K562 (cell line): ENCODE measurements around the gene VAC14. TPM values are rescaled to one million over a fixed set of nuclear protein-coding genes. Genes with fewer than 3 reads are reported as not detected.

Source experiments
- ATAC-seq: fragments of 200-7000 bp; cut with Tn5 transposase; 3 replicates; pipeline ENCODE4 v1.9.1; 2020; ENCODE audit warnings: moderate library complexity
- BruUV-seq: library from RNA; stranded (reverse); fragments of 400-500 nt; replicated peaks from 2 replicates; lab custom pipeline; 2021; lab: Mats Ljungman, UMichigan
- CTCF ChIA-PET: fragments of 300-600 bp; formaldehyde crosslinking; extraction: SDS; loops from one replicate; lab custom pipeline; 2021; ENCODE audit warnings: low intra/inter-chr PET ratio; lab: Yijun Ruan, JAX
- POLR2A ChIA-PET: fragments of 300-600, 350-650 bp; sonication (Branson Sonifier 250); formaldehyde crosslinking; extraction: SDS; loops from one replicate; lab custom pipeline; 2021; ENCODE audit warnings: antibody characterized with exemption, inconsistent platforms; lab: Yijun Ruan, JAX
- DNase-seq, 4 experiments: peaks; one replicate each; pipeline versions ENCODE4 v3.0.0 to v3.0.0-alpha.2; 2011 to 2018; ENCODE audit warnings: low spot score in 3 of 4, mixed read lengths in 3 of 4; ENCODE audit errors: extremely low read depth in 1 of 4
- FAIRE-seq: peaks from 2 replicates; lab custom pipeline; 2011; peaks lifted over from hg19 to GRCh38; lab: Jason Lieb, UNC
- H2AFZ ChIP-seq: 2 replicates; pipeline ENCODE4 v1.6.0; 2011; ENCODE audit warnings: low read depth, low read length, control low read depth, inconsistent platforms
- H3K27ac ChIP-seq: fragments of 200-600 bp; 3 replicates; pipeline ENCODE4 v1.8.0; 2011; ENCODE audit warnings: low read depth, mild to moderate bottlenecking, control low read depth, inconsistent platforms, low read length, moderate library complexity, mixed read lengths; ENCODE audit errors: extremely low read depth
- H3K27me3 ChIP-seq, 2 experiments: fragments of 300-600 bp in 1 of 2; 2 replicates in 1 of 2; 3 replicates in 1 of 2; pipeline versions ENCODE4 v1.6.0 to v1.8.0; 2011; ENCODE audit warnings: inconsistent platforms in 2 of 2, low read length in 2 of 2, mild to moderate bottlenecking in 1 of 2, mixed read lengths in 1 of 2, moderate library complexity in 1 of 2; ENCODE audit not compliant: control insufficient read depth in 2 of 2, insufficient read depth in 2 of 2
- H3K36me3 ChIP-seq: fragments of 300-600 bp; 3 replicates; pipeline ENCODE4 v1.8.0; 2011; ENCODE audit warnings: mild to moderate bottlenecking, low read length, inconsistent platforms; ENCODE audit not compliant: control insufficient read depth, insufficient read depth
- H3K4me1 ChIP-seq, 2 experiments: fragments of 200-600 bp in 1 of 2; replicated peaks in 1 of 2; 2 replicates in 1 of 2; 3 replicates in 1 of 2; pipeline versions ENCODE4 v1.5.1 to v1.8.0; 2011; ENCODE audit warnings: inconsistent platforms in 2 of 2, low read length in 2 of 2, mild to moderate bottlenecking in 1 of 2, mixed read lengths in 1 of 2, moderate library complexity in 1 of 2; ENCODE audit not compliant: control insufficient read depth in 2 of 2, insufficient read depth in 2 of 2
- H3K4me2 ChIP-seq: 2 replicates; pipeline ENCODE4 v1.6.1; 2011; ENCODE audit warnings: low read length, control low read depth, inconsistent platforms, mixed read lengths; ENCODE audit not compliant: insufficient read depth
- H3K4me3 ChIP-seq: fragments of 200-600 bp; sonication (generic), shearing (Covaris generic); 2 replicates; pipeline ENCODE4 v1.5.1; 2016; ENCODE audit warnings: control low read depth, inconsistent platforms
- H3K79me2 ChIP-seq: fragments of 200-600 bp; 3 replicates; pipeline ENCODE4 v1.8.0; 2011; ENCODE audit warnings: low read length, inconsistent platforms; ENCODE audit not compliant: control insufficient read depth, insufficient read depth
- H3K9ac ChIP-seq, 2 experiments: 2 replicates each; pipeline versions ENCODE4 v1.6.0 to v1.6.1; 2011; ENCODE audit warnings: low read depth in 2 of 2, low read length in 2 of 2, control low read depth in 1 of 2, inconsistent platforms in 1 of 2, mild to moderate bottlenecking in 1 of 2, mixed read lengths in 1 of 2; ENCODE audit not compliant: insufficient read depth in 1 of 2
- H3K9me1 ChIP-seq: one replicate; pipeline ENCODE4 v1.6.0; 2011; ENCODE audit warnings: inconsistent platforms, mild to moderate bottlenecking, low read length, moderate library complexity; ENCODE audit not compliant: control insufficient read depth, insufficient read depth
- H3K9me3 ChIP-seq: replicated peaks from 2 replicates; pipeline ENCODE4 v1.5.1; 2011; ENCODE audit warnings: low read depth, low read length, inconsistent platforms; ENCODE audit not compliant: control insufficient read depth, insufficient read depth
- H4K20me1 ChIP-seq: replicated peaks from 2 replicates; pipeline ENCODE4 v1.6.1; 2011; ENCODE audit warnings: low read length, inconsistent platforms, mixed read lengths; ENCODE audit not compliant: control insufficient read depth, insufficient read depth
- FOXM1 ChIP-seq, 2 experiments: fragments of 450-650 bp in 1 of 2; sonication (generic) in 1 of 2; formaldehyde crosslinking in 1 of 2; IDR thresholded peaks; 2 replicates each; pipeline versions ENCODE4 v1.6.1 to v1.9.0; 2017 to 2022; ENCODE audit warnings: low read depth in 2 of 2, mild to moderate bottlenecking in 2 of 2, missing genetic modification reagents in 1 of 2, moderate library complexity in 1 of 2
- HDAC8 ChIP-seq: fragments of 450-650 bp; IDR thresholded peaks from 2 replicates; pipeline ENCODE4 v1.6.1; 2016; ENCODE audit warnings: mild to moderate bottlenecking, missing genetic modification characterization, moderate library complexity, missing compliant biosample characterization
- POLR2A ChIP-seq: fragments of 450-650 bp; conservative IDR thresholded peaks from 2 replicates; pipeline ENCODE4 v1.6.1; 2016
- PRPF4 ChIP-seq: fragments of 200-400 bp; formaldehyde crosslinking; IDR thresholded peaks from one replicate; pipeline ENCODE4 v1.6.1; 2017; ENCODE audit warnings: low read length, low read depth, mild to moderate bottlenecking; ENCODE audit not compliant: insufficient read depth, poor library complexity, severe bottlenecking
- RAD21 ChIP-seq, 2 experiments: fragments of 250-450 bp in 1 of 2; fragments of 450-650 bp in 1 of 2; sonication (Bioruptor Pico) in 1 of 2; formaldehyde crosslinking in 1 of 2; IDR thresholded peaks in 1 of 2; conservative IDR thresholded peaks in 1 of 2; 2 replicates each; pipeline versions ENCODE4 v1.4.0 to v1.8.0; 2020 to 2022; ENCODE audit warnings: mild to moderate bottlenecking in 2 of 2, moderate library complexity in 1 of 2
- SMC3 ChIP-seq: conservative IDR thresholded peaks from 2 replicates; pipeline ENCODE4 v1.6.1; 2011; ENCODE audit warnings: low read depth, low read length, improper control_type of control experiment; ENCODE audit not compliant: insufficient read depth
- TEAD1 ChIP-seq, 2 experiments: fragments of 450-650 bp in 1 of 2; sonication (generic) in 1 of 2; formaldehyde crosslinking; IDR thresholded peaks; 2 replicates each; pipeline versions ENCODE4 v1.4.0 to v1.8.0; 2020 to 2022; ENCODE audit warnings: mild to moderate bottlenecking in 2 of 2, missing genetic modification reagents in 1 of 2
- ZFX ChIP-seq: sonication (generic); formaldehyde crosslinking; IDR thresholded peaks from 2 replicates; pipeline ENCODE4 v1.8.0; 2022; ENCODE audit warnings: mild to moderate bottlenecking, missing genetic modification reagents, moderate library complexity
- ZKSCAN1 ChIP-seq: fragments of 150-350 bp; IDR thresholded peaks from 2 replicates; pipeline ENCODE4 v1.6.1; 2016; ENCODE audit warnings: low read depth, low read length
- ZNF23 ChIP-seq: fragments of 250-450 bp; sonication (Bioruptor Pico); IDR thresholded peaks from 2 replicates; pipeline ENCODE4 v1.4.0; 2020; ENCODE audit warnings: mild to moderate bottlenecking
- WGBS: fragments of 100-300 bp; shearing (Covaris generic); methylation state at CpG from one replicate; pipeline ENCODE4 v1.1.6; 2016; ENCODE audit warnings: low coverage, mixed read lengths; ENCODE audit not compliant: insufficient coverage; ENCODE audit errors: missing lambda C conversion rate; 5-methylcytosine and 5-hydroxymethylcytosine counted together
- in situ Hi-C: fragments of 300-500 bp; cut with MboI; formaldehyde crosslinking; loops from 4 replicates; pipeline ENCODE4 v1.15.0; 2018; ENCODE audit warnings: inconsistent platforms, mixed read lengths
- intact Hi-C: fragments of 100-400 bp; cut with micrococcal nuclease; formaldehyde crosslinking; loops from 2 replicates; pipeline ENCODE4 v1.14.2; 2022
- polyA plus RNA-seq, 8 experiments: library from polyadenylated mRNA; depleted of rRNA in 4 of 8; stranded (reverse) in 5 of 8; unstranded in 3 of 8; fragments of >200 nt; fragmentation: Nextera tagmentation in 2 of 8; fragmentation: Illumina TruSeq in 1 of 8; extraction: Ambion mirVana in 2 of 8; extraction: Trizol in 1 of 8; gene quantifications; 2 replicates each; pipeline versions ENCODE4 v1.2.1 to v1.2.3, GENCODE V29; 2011 to 2014; ENCODE audit warnings: inconsistent platforms in 1 of 8, missing spikeins in 1 of 8
- total RNA-seq, 7 experiments: library from RNA; depleted of rRNA in 6 of 7; stranded (reverse); fragments of >200 nt in 6 of 7; fragmentation: Illumina TruSeq in 2 of 7; extraction: Trizol in 2 of 7; gene quantifications; 2 replicates each; pipeline versions ENCODE4 v1.2.1 to v1.2.3, GENCODE V29; 2011 to 2021; ENCODE audit warnings: low replicate concordance in 1 of 7
- TF ChIP-seq, protein P1 (sequence below): fragments of 250-450 bp; sonication (Bioruptor Pico); IDR thresholded peaks from 2 replicates; pipeline ENCODE4 v1.4.0; 2020
- TF ChIP-seq, protein P2 (sequence below): fragments of 250-450 bp; sonication (Bioruptor Pico); IDR thresholded peaks from 2 replicates; pipeline ENCODE4 v1.5.0; 2020; ENCODE audit warnings: mild to moderate bottlenecking, borderline replicate concordance
- TF ChIP-seq, protein P3 (sequence below): sonication (generic); formaldehyde crosslinking; IDR thresholded peaks from 2 replicates; pipeline ENCODE4 v1.9.0; 2022; ENCODE audit warnings: mild to moderate bottlenecking, missing genetic modification reagents
- TF ChIP-seq, protein P4 (sequence below), 2 experiments: IDR thresholded peaks in 1 of 2; conservative IDR thresholded peaks in 1 of 2; 2 replicates each; pipeline ENCODE4 v1.6.1; 2016; ENCODE audit warnings: low read depth in 2 of 2, mild to moderate bottlenecking in 1 of 2, missing compliant biosample characterization in 1 of 2, missing genetic modification characterization in 1 of 2, moderate library complexity in 1 of 2

Gene VAC14
- total and polyA plus RNA-seq, 9 of the 15 experiments (the other 6 are each of a cell fraction or from before 2014, with no cell fraction given), result 1.3 to 41.6 (median 26.6) TPM

DNA sequence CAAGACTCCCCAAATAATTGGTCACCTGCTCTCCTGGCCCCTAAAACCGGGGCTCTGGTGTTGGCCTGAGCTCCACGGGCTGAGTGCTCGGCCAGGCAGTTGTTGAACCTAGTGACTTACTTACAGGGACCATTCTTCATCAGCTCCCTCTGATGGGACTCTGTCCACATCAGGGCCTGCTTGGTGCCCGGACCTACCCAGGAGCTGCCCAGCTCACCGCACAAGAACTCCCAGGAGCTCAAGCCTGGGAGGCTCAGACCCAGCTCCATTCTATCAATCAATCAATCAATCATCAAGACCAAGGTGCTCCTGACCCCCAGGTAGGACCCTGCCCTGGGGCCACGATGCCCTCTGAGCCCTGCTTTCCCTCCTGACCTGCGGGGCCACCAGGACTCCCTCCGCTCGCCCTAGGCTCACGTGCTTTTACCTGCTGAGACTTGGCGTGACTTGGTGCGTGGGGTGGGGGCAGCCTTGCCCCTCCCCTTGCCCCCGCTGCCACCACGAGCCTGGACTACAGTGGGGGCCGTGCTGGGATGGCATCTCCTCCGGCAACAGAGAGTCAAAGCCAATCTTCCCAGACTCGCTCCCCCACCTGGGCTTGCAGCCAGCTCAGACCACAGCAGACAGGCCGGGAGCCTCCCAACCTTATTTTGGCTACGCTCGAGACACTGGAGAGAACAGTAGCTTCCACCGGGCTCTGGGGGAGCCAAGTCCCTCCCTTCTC, 138.9 kb downstream of the VAC14 start:
- no peak overlapping the region for H2AFZ ChIP-seq
- in situ Hi-C loops, result no loop called here
- ChIA-PET POLR2A (interaction anchor here (0.6 to 0.9 kb wide), 3 partner anchors 13 to 52 kb away, joined by 3 read pairs; partner anchors contain the start of gene IL34), CTCF (no interaction called here)
- DNase-seq (no peak), FAIRE-seq (no peak), ATAC-seq (peak; percentile 15)
- H3K4me1 ChIP-seq, result peaks cover 0 to 38% of the 10 kb centered on the region in 2 experiments; a peak in 2 of 5 replicates
- H3K9me1 ChIP-seq, result no peaks in the 10 kb centered on the region
- H3K79me2 ChIP-seq, result no peaks in the 10 kb centered on the region
- no peaks in the 10 kb centered on the region for H3K9me3 ChIP-seq
- H3K4me2 ChIP-seq, result no peak overlapping the region
- H3K27me3 ChIP-seq, result no peaks in the 10 kb centered on the region
- peaks cover 40% of the 10 kb centered on the region; the same call in 2 of the 3 replicates for H3K36me3 ChIP-seq
- no peak overlapping the region for H3K27ac ChIP-seq
- intact Hi-C loops, result no loop called here
- H3K9ac ChIP-seq, result no peak overlapping the region
- TSS peak; percentile 63 for BruUV-seq
- no peak overlapping the region for H3K4me3 ChIP-seq
- no peaks in the 10 kb centered on the region for H4K20me1 ChIP-seq
- WGBS, result 70% methylated on average over 20 of the region's 21 CpGs
- TF ChIP-seq SMC3, result no peak
- TF ChIP-seq TEAD1 (CRISPR knock-in tag; IDR thresholded peaks at IDR 0.05), result no peak
- 0 out of 2 replicates have a peak, but pooled peaks have one; percentile 40 for TF ChIP-seq POLR2A
- TF ChIP-seq FOXM1 (IDR thresholded peaks at IDR 0.05; ENCODE audit: low read depth), result no peak
- TF ChIP-seq FOXM1 (CRISPR knock-in tag; IDR thresholded peaks at IDR 0.05; ENCODE audit: low read depth), result no peak
- TF ChIP-seq, protein P1, sequence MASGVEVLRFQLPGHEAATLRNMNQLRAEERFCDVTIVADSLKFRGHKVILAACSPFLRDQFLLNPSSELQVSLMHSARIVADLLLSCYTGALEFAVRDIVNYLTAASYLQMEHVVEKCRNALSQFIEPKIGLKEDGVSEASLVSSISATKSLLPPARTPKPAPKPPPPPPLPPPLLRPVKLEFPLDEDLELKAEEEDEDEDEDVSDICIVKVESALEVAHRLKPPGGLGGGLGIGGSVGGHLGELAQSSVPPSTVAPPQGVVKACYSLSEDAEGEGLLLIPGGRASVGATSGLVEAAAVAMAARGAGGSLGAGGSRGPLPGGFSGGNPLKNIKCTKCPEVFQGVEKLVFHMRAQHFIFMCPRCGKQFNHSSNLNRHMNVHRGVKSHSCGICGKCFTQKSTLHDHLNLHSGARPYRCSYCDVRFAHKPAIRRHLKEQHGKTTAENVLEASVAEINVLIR (CRISPR knock-in tag), result no peak
- TF ChIP-seq HDAC8 (tag), result no peak
- TF ChIP-seq RAD21 (CRISPR knock-in tag; conservative IDR thresholded peaks at IDR 0.05 in 1 of 2, IDR thresholded peaks at IDR 0.05 in 1 of 2), result no peak
- TF ChIP-seq ZFX (CRISPR knock-in tag), result no peak
- TF ChIP-seq ZKSCAN1, result no peak
- TF ChIP-seq, protein P2, sequence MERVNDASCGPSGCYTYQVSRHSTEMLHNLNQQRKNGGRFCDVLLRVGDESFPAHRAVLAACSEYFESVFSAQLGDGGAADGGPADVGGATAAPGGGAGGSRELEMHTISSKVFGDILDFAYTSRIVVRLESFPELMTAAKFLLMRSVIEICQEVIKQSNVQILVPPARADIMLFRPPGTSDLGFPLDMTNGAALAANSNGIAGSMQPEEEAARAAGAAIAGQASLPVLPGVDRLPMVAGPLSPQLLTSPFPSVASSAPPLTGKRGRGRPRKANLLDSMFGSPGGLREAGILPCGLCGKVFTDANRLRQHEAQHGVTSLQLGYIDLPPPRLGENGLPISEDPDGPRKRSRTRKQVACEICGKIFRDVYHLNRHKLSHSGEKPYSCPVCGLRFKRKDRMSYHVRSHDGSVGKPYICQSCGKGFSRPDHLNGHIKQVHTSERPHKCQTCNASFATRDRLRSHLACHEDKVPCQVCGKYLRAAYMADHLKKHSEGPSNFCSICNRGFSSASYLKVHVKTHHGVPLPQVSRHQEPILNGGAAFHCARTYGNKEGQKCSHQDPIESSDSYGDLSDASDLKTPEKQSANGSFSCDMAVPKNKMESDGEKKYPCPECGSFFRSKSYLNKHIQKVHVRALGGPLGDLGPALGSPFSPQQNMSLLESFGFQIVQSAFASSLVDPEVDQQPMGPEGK (CRISPR knock-in tag), result no peak
- TF ChIP-seq PRPF4, result no peak
- no peak for TF ChIP-seq ZNF23
- TF ChIP-seq, protein P3, sequence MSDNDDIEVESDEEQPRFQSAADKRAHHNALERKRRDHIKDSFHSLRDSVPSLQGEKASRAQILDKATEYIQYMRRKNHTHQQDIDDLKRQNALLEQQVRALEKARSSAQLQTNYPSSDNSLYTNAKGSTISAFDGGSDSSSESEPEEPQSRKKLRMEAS (CRISPR knock-in tag), result peak; percentile 19; the same call in 1 of the 2 replicates
- TF ChIP-seq, protein P4, sequence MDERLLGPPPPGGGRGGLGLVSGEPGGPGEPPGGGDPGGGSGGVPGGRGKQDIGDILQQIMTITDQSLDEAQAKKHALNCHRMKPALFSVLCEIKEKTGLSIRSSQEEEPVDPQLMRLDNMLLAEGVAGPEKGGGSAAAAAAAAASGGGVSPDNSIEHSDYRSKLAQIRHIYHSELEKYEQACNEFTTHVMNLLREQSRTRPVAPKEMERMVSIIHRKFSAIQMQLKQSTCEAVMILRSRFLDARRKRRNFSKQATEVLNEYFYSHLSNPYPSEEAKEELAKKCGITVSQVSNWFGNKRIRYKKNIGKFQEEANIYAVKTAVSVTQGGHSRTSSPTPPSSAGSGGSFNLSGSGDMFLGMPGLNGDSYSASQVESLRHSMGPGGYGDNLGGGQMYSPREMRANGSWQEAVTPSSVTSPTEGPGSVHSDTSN (CRISPR knock-in tag; IDR thresholded peaks at IDR 0.05; ENCODE audit: low read depth), result no peak
- TF ChIP-seq, protein P4 (tag; conservative IDR thresholded peaks at IDR 0.05; ENCODE audit: low read depth), result no peak
